ENCODE data around the gene CREB3L1. TPM values are rescaled to one million over a fixed set of nuclear protein-coding genes. Genes with fewer than 3 reads are reported as not detected.
"Not testable (repeated sequence)": the region's sequence is repeated elsewhere in the genome, so short reads cannot be mapped to it uniquely, and the experiment has no call there.

The CREB3L1 gene
- polyA plus RNA-seq, 3 donors, result 12.8 to 18.0 (median 13.8) TPM

DNA sequence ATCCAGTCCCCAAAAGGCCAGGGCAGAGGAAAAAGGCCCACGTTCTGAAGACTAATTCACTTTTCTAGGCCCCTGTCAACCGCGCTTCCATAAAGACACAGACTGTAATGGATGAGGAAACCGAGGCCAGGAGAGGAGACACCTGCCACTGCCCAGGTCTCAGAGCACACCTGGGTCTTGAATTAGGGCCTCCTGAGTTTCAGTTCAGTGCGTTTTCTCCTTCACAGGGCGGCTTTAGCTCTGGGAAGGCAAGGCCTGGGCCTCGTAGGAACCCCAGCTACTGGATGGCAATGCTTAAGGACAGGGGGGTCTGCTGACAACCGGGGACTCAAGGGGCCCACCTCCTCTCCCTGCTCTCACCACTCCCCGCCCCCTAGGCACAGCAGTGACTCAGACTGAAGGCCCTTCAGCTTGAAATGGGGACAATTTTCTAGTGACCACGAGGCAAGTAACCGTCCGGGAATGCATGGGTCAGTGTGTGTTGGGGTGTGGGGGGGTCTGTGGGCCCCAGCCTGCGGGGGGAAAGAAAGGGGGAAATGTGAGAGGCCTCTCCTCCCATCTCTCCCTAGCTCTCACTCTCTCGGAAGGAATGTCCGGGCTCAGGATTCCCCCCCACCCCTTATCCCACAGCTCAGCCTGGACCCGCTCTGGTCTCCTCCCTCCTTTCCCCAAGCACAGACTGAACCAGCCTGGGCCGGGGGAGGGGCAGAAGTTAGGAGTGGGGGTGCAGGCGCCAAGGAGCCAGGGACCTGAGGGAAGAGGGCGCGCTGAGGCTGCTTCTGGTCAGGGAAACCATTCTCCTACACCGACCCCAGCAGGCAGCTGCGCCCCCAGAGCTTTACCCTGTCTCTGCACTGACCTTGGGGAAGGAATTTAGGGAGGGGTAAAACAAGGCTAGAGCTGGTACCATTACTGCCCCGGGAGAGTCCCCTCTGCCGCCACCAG lies 17.2 kb downstream of the CREB3L1 start:
- DNase-seq, result no peak

GRCh38 chr11:46295312-46296058 lies 18.0 kb downstream of the CREB3L1 start:
- DNase-seq, result peak; percentile 84

DNA sequence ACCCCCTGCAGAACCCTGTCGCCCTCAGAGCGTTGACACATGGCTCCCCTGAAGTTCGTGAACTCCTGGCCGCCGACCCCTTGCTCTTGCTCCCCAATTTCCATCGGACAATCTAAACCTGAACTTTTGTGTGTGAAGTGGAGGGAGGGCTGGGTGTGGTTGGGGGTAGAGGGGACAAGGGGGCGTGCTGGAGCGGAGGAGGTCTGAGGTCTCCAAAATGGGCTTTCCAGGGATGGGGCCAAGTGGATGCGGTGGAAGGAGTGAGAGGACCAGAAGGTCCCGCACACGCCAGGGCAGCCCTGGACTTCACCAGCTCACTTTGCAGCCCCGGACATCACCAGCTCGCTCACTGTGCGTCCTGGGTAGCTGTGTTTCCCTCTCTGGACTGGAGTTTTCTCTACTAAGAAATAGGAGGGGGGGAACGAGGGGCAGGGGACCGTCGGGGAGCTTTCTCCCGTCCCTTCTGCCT lies 18.6 kb downstream of the CREB3L1 start:
- DNase-seq, result no peak

DNA sequence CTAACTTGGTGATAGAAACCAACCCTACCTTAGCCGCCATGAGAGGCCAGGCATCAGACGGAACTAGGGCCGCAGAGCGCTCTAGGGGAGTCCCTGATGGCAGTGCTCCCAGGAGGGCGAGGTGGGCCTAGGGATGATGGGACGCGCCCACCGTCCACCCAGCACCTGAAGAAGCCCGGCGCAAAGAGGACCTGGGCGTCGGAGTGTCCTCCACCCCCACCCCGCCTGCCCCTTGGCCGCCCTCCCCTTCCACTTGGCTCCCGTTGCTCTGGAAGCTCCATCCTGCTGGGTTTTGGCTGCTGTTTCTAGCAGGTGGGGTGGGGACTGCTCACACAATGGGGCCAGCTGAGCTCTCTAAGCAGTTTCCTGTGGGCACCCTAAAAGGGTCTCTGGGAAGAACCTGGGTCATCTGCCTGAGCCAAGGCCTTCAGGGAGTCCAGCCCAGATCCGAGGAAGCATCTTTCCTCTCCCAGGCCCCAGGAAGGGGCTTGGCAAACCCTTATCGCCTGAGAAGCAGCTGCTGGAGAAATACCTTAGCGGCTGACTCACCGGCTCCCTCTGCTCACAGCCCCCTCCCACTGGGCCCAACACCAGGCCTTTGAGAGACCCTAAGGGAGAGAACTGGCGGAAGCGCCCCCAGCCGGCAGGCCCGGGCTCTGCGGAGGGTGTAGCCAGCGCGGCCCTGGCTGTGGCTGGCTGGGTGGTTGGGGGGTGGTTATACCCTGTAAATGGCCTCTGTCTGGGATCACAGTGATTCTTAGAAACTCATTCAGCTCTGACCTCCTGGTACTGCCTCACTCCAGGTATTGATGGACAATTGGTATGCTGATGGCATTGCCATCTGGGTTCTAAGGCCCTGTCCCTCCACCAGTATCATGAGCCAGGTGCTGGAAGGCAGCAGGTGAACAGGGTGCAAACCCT lies 19.3 kb downstream of the CREB3L1 start:
- DNase-seq, result no peak

- DNase-seq, result no peak
Observed at GRCh38 chr11:46298699-46299433, 21.4 kb downstream of the CREB3L1 start.

DNA sequence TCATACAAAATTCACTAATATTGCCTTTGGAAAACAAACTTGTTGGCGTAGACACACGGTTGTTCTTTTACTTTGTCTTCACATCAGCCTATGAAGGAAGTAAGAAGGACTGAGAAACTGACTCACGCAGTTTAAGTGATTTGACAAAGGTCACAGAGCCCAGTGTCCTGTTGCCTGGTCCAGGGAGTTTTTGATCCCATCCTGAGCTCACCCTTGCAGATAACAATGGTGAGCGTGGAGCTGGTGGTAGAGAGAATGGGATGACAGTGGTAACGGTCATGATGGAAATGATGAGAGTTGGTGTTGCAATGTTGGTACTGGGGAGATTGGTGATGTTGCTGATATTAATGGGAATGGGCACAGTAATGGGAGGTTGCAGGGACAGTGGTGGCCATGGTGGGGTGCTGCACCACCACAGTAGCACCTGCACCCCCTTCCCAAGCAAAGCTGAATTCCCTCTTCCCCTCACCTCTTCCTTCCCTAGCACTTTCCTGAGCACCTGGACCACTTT lies 22.0 kb downstream of the CREB3L1 start:
- no peak for DNase-seq

DNA sequence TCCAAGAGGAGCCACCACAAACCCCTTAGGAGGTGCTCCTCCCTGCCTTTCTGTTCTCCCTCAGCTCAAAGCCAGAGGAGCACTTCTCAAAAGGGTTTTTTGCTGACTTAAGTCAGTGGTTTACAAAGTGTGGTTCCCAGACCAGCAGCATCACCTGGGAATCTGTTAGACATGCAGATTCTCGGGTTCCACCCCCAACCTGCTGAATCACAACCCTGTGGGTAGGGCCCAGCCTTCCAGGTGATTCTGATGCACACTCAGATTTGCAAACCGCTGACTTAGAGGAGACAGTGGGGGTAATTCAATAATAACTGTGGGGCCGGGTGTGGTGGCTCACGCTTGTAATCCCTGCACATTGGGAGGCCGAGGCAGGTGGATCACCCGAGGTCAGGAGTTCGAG lies 22.8 kb downstream of the CREB3L1 start:
- no peak for DNase-seq

DNA sequence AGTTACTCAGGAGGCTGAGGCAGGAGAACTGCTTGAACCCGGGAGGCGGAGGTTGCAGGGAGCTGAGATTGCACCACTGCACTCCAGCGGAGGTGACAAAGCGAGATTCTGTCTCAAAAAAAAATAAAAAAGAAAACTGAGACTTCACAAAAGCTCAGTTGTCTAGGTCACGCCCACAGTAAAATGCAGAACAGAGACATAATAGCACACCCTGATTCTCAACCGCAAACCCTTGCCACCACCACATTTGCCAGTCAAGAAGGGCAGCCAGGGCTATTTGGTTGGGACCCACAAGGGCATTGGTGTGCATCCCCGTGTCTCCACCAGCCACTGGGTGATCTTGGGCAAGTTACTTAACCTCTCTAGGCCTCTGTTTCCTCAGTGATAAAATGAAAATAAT lies 25.4 kb downstream of the CREB3L1 start:
- DNase-seq, result no peak

GRCh38 chr11:46304036-46304435 lies 26.6 kb downstream of the CREB3L1 start:
- not testable (repeated sequence) for DNase-seq

GRCh38 chr11:46304605-46305179 lies 27.2 kb downstream of the CREB3L1 start:
- no peak for DNase-seq

DNA sequence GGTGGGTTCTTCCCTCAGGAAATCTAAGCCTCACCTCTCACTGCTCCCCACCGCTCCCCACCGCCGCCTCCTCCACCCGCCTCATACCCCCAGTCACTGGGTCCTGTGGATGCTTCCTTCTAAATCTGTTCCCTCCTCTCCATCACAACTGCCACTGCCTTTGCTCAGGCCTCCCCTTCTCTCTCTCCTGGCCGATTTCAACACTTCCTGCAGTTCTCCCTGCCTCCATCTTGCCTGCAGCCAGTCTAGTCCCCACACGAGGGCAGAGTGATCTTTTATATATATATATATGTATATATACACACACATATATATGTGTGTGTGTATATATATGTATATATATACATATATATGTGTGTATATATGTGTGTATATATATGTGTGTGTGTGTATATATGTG lies 27.8 kb downstream of the CREB3L1 start:
- DNase-seq, result no peak

DNA sequence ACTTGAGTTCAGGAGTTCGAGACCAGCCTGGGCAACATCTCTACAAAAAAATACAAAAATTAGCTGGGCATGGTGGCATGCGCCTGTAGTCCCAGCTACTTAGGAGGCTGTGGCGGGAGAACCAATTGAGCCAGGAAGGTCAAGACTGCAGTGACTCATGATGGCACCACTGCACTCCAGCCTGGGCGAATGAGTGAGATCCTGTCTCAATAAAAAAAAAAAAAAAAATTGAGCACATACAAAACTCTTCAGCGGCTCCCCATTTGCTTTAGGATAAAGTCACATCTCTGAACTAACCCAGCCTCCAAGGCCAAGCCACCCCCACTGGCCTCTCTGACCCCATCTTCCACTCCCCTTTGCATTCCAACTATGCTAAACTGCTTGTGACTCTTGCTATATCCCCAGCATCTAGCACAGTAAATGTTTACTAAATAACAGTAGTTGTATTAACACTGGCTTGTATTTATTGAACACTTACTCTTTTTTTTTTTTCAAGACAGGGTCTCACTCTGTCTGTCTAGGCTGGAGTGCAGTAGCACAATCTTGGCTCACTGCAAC lies 28.9 kb downstream of the CREB3L1 start:
- no peak for DNase-seq

GRCh38 chr11:46307369-46307768 lies 29.9 kb downstream of the CREB3L1 start:
- no peak for DNase-seq

DNA sequence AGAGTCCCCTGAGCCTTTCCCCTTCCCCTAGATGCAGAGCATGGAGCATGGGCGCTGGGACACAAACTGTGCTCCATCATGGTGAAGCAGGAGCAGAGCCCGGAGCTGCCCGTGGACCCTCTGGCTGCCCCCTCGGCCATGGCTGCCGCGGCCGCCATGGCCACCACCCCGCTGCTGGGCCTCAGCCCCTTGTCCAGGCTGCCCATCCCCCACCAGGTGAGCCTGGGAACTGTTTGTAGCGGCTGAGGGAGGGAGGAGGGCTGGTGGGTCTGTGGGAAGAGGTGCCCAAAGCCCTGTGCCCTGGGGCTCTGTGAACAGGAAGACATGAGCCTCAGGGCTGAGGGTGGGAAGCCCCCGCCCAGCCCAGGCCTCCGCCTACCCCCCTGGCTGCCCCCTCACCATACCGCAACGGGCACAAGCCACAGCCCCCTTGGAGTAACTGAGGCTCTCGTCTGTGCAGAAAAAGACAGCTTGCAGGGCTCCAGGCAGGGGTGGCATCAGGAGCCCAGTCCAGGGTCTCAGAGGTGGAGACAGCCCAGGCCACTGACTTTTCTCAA lies 30.4 kb downstream of the CREB3L1 start:
- no peak for DNase-seq

GRCh38 chr11:46308631-46309419 lies 31.4 kb downstream of the CREB3L1 start:
- peak; percentile 57 for DNase-seq

- no peak for DNase-seq
Observed at GRCh38 chr11:46309814-46310259, 32.4 kb downstream of the CREB3L1 start.

DNA sequence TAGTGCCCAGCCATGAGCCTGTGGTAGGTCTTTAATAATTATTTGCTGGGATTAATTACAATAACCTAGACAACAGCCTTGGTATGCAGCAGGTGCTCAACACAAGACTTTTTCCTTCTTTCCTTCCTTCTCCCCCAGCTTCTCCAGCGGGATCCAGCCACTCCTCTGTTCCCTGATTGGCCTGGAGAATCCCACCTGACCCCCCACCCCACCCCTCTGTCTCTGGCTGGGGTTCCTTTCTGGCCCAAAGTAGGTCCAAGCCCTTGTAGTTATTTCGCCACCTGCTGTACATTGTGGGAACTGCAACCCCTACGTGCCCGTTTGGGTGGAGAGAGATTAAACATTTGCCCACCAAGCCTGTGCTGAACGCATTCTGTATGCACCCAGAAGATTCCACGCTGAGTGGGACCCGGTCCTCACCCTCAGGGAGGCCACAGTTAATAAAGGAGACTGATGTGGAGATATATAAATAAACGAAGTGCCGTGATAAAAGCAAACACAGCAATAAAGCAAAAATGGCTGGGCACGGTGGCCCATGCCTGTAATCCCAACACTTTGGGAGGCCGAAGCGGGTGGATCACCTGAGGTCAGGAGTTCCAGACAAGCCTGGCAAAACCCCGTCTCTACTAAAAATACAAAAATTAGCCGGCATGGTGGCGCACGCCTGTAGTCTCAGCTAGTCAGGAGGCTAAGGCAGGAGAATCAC lies 37.7 kb downstream of the CREB3L1 start:
- DNase-seq, result no peak
